ENCODE data around the gene DAND5.

DNA sequence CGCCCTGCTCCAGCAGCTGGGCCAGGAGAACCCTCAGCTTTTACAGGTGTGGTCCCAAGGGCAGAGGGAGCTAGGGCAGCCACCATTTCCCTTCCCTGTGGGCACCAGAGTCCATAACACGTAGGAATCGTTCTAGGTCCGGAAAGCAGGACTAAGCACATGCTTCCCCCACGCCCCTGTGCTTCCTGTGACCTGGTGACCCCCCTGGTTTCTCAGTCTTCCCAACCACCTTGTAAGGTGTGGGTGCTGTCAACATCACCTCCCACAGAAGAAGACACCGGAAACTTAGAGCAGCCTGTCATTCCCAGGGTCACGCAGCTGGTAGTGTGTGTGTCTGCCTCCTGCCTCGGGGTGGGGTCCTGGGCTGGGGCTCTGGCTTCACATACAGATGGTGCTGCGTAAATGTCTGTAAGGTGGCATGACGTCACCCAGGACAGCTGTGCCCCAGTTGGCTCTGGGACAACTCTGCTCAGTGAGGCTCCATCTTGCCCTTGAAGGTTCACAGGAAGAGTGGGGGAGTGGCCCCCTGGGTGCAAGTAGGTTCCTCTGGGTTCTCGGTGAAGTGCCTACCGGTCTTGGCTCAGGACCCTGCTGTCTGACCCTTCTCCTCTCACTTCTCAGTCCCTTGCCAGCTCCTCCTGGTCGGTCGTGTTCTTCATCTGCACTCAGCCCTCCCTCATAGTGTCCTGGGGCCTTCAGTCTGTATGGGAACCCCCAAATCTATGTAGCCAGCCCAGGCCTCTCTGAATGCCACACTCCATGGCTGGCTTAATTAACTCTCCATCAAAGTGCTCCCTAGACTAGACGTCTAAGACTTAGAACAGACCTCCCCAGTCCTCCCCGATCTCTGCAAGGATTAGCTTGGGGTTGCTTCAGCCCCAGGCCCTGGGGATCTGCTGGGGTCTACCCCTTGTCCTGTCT lies 19.8 kb upstream of the DAND5 start:
- TF ChIP-seq, protein P1, sequence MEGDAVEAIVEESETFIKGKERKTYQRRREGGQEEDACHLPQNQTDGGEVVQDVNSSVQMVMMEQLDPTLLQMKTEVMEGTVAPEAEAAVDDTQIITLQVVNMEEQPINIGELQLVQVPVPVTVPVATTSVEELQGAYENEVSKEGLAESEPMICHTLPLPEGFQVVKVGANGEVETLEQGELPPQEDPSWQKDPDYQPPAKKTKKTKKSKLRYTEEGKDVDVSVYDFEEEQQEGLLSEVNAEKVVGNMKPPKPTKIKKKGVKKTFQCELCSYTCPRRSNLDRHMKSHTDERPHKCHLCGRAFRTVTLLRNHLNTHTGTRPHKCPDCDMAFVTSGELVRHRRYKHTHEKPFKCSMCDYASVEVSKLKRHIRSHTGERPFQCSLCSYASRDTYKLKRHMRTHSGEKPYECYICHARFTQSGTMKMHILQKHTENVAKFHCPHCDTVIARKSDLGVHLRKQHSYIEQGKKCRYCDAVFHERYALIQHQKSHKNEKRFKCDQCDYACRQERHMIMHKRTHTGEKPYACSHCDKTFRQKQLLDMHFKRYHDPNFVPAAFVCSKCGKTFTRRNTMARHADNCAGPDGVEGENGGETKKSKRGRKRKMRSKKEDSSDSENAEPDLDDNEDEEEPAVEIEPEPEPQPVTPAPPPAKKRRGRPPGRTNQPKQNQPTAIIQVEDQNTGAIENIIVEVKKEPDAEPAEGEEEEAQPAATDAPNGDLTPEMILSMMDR (IDR thresholded peaks at IDR 0.05; ENCODE audit: low read depth, low read length, poor library complexity, severe bottlenecking) = no peak
- no peak for TF ChIP-seq EZH2phosphoT487 (IDR thresholded peaks at IDR 0.05; ENCODE audit: borderline replicate concordance, low read length)
